H1 (cell line): ENCODE results near the gene NUDT6. TPM values are rescaled to one million over a fixed set of nuclear protein-coding genes. Genes with fewer than 3 reads are reported as not detected.

ENCODE experiments used
- FOSL1 ChIP-seq: IDR thresholded peaks from 2 replicates; pipeline ENCODE4 v1.6.1; 2011; ENCODE audit warnings: mild to moderate bottlenecking, low read depth, low read length, moderate library complexity; ENCODE audit not compliant: insufficient read depth
- HDAC2 ChIP-seq, 2 experiments: fragments of 300-600 bp in 1 of 2; sonication (generic) in 1 of 2; IDR thresholded peaks; 2 replicates each; pipeline ENCODE4 v1.6.1; 2011 to 2012; ENCODE audit warnings: low read depth in 2 of 2, low read length in 2 of 2, mild to moderate bottlenecking in 2 of 2, moderate library complexity in 2 of 2, borderline replicate concordance in 1 of 2, inconsistent platforms in 1 of 2
- POU5F1 ChIP-seq: IDR thresholded peaks from 2 replicates; pipeline ENCODE4 v1.6.1; 2011; ENCODE audit warnings: low read depth, mild to moderate bottlenecking, low read length, moderate library complexity
- RNF2 ChIP-seq: fragments of 200-900, 300-1000 bp; sonication (generic); IDR thresholded peaks from 2 replicates; pipeline ENCODE4 v1.7.1; 2016; ENCODE audit warnings: borderline replicate concordance, low read depth, mild to moderate bottlenecking, antibody characterized with exemption, low read length; ENCODE audit not compliant: poor library complexity, severe bottlenecking; ENCODE audit errors: missing control alignments
- SP2 ChIP-seq: IDR thresholded peaks from 2 replicates; pipeline ENCODE4 v1.6.1; 2012; ENCODE audit warnings: mild to moderate bottlenecking, low read length, inconsistent platforms
- SRF ChIP-seq: IDR thresholded peaks from 2 replicates; pipeline ENCODE4 v1.6.1; 2011; ENCODE audit warnings: mild to moderate bottlenecking, low read depth, low read length, moderate library complexity
- TCF12 ChIP-seq: IDR thresholded peaks from 2 replicates; pipeline ENCODE4 v1.6.1; 2011; ENCODE audit warnings: low read depth, mild to moderate bottlenecking, low read length
- polyA plus RNA-seq, 7 experiments: library from polyadenylated mRNA; depleted of rRNA in 3 of 7; stranded (reverse) in 5 of 7; unstranded in 2 of 7; fragments of >200 nt in 5 of 7; fragments of 200-250 nt in 2 of 7; gene quantifications; 1 replicate in 5 of 7; 2 replicates in 1 of 7; 4 replicates in 1 of 7; pipeline versions ENCODE4 v1.2.1 to v1.2.3, GENCODE V29; 2011 to 2013; ENCODE audit warnings: missing spikeins in 2 of 7, mixed read lengths in 2 of 7
- total RNA-seq: library from RNA; stranded (reverse); fragmentation: NEBNext Ultra II Directional; extraction: Animal tissue kit (Norgen Biotek cat#: 25700); gene quantifications from 2 replicates; pipeline ENCODE4 v1.2.1, GENCODE V29; 2021

The NUDT6 gene
- total and polyA plus RNA-seq, 2 of the 8 experiments (the other 6 are each of a cell fraction or from before 2014, with no cell fraction given), result 5.0 to 12.4 TPM

DNA sequence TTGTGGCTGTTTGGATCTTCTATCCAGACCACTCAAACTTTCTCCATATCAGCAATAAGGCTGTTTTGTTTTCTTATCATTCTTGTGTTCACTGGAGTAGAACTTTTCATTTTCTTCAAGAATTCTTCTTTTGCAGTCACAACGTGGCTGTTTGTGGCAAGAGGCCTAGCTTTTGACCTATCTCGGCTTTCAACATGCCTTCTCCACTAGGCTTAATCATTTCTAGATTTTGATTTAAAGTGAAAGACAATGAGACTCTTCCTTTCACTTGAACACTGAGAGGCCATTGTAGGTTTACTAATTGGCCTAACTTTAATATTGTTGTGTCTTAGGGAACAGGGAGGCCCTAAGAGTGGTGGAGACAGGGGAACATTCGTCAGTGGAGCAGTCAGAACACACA lies 76.6 kb downstream of the NUDT6 start (continued):
- TF ChIP-seq HDAC2 (IDR thresholded peaks at IDR 0.05; ENCODE audit: borderline replicate concordance in 1 of 2, low read depth in 2 of 2, low read length in 2 of 2) (no peak), SP2 (no peak), FOSL1 (no peak), TCF12 (no peak), POU5F1 (no peak), RNF2 (no peak), SRF (no peak)
